ENCODE measurements around the gene PTPRT.

- TF ChIP-seq CTCF (IDR thresholded peaks at IDR 0.05) (no peak), POLR2A (IDR thresholded peaks at IDR 0.05) (no peak)
Measured at GRCh38 chr20:43220612-43221011, 30.9 kb upstream of the PTPRT start.
